Keratinocyte (primary cell): ENCODE data around the gene ASCC3.

Source experiments
- EZH2 ChIP-seq: IDR thresholded peaks from one replicate; pipeline ENCODE4 v1.6.1; 2012; ENCODE audit warnings: inconsistent platforms, mild to moderate bottlenecking, low read length, moderate library complexity
- TF ChIP-seq, protein P1 (sequence below), 3 experiments: IDR thresholded peaks in 1 of 3; conservative IDR thresholded peaks in 1 of 3; optimal IDR thresholded peaks in 1 of 3; 2 replicates in 2 of 3; 3 replicates in 1 of 3; pipeline versions ENCODE3 to v1.5.1; 2011; ENCODE audit warnings: low read length in 3 of 3, mild to moderate bottlenecking in 3 of 3, moderate library complexity in 2 of 3, control low read depth in 1 of 3, inconsistent platforms in 1 of 3; ENCODE audit not compliant: insufficient read depth in 2 of 3; ENCODE audit errors: extremely low read depth in 1 of 3

DNA sequence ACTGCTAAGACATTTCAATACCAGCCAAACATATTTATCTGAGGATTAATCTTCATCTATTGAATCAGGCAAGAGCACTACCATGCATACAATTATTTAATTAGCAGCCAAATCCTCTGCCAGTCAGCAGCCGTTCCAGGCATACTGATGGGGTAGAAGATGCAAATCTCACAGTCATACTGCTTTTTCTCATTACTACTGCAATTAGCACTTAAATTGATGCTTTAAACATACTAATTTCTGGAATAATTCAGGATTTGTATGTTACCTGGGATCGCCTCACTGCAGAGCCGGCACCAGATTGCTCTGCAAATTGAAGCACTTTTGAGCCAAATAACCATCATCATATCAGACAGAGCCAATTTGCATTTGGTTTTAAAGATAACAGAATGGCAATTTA, 366.5 kb downstream of the ASCC3 start:
- TF ChIP-seq, protein P1, sequence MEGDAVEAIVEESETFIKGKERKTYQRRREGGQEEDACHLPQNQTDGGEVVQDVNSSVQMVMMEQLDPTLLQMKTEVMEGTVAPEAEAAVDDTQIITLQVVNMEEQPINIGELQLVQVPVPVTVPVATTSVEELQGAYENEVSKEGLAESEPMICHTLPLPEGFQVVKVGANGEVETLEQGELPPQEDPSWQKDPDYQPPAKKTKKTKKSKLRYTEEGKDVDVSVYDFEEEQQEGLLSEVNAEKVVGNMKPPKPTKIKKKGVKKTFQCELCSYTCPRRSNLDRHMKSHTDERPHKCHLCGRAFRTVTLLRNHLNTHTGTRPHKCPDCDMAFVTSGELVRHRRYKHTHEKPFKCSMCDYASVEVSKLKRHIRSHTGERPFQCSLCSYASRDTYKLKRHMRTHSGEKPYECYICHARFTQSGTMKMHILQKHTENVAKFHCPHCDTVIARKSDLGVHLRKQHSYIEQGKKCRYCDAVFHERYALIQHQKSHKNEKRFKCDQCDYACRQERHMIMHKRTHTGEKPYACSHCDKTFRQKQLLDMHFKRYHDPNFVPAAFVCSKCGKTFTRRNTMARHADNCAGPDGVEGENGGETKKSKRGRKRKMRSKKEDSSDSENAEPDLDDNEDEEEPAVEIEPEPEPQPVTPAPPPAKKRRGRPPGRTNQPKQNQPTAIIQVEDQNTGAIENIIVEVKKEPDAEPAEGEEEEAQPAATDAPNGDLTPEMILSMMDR (optimal IDR thresholded peaks at IDR 0.05 in 1 of 3, IDR thresholded peaks at IDR 0.05 in 1 of 3, conservative IDR thresholded peaks at IDR 0.05 in 1 of 3; ENCODE audit: extremely low read depth in 1 of 3, insufficient read depth in 2 of 3, low read length in 3 of 3) = no peak
- no peak for TF ChIP-seq EZH2
